SK-N-SH treated with all-trans-retinoic acid at 6 μM for 48 hours (cell line): ENCODE results near the gene PKNOX2.

Experiments
- ESRRG ChIP-seq: fragments of 250-450 bp; sonication (Bioruptor Pico); IDR thresholded peaks from 2 replicates; pipeline ENCODE4 v1.6.1; 2021; ENCODE audit warnings: mild to moderate bottlenecking
- RARB ChIP-seq: fragments of 250-450 bp; sonication (Bioruptor Pico); IDR thresholded peaks from 2 replicates; pipeline ENCODE4 v1.8.0; 2021; ENCODE audit warnings: mild to moderate bottlenecking, moderate library complexity
- TF ChIP-seq, protein P1 (sequence below): fragments of 250-450 bp; sonication (Bioruptor Pico); IDR thresholded peaks from 2 replicates; pipeline ENCODE4 v1.8.0; 2021; ENCODE audit warnings: low read depth, mild to moderate bottlenecking, moderate library complexity, borderline replicate concordance

DNA sequence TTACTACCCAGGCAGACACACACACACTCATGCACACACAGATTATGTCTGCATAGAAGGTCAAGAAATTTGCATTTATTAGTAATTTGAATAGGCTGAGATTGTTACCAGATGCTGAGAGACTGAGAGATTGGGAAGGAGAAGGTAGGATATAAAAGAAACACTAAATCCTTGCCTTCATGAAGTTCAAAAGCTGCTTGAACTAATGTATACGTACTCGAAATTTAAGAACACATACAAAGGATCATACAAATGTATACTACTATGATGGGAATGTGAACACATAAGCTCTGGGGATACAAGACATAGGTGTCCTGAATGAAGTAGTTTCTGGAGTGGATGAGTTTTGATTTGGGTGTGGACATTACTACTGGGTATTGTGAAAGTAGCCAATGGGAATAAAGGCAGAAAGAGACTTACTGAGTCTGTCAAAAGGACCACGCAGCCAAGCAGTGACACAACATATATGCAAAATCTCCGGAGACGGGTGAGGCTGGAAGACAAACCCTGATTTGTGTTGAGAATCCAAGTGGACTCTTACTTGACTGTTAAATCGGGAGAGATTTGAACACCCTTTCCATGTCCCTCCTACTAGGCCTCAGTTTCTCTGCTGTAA, 7.3 kb upstream of the PKNOX2 start:
- TF ChIP-seq ESRRG: no peak
- TF ChIP-seq RARB: no peak
- TF ChIP-seq, protein P1, sequence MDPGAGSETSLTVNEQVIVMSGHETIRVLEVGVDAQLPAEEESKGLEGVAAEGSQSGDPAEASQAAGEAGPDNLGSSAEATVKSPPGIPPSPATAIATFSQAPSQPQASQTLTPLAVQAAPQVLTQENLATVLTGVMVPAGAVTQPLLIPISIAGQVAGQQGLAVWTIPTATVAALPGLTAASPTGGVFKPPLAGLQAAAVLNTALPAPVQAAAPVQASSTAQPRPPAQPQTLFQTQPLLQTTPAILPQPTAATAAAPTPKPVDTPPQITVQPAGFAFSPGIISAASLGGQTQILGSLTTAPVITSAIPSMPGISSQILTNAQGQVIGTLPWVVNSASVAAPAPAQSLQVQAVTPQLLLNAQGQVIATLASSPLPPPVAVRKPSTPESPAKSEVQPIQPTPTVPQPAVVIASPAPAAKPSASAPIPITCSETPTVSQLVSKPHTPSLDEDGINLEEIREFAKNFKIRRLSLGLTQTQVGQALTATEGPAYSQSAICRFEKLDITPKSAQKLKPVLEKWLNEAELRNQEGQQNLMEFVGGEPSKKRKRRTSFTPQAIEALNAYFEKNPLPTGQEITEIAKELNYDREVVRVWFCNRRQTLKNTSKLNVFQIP (CRISPR knock-in tag): no peak
